ENCODE measurements around the gene CARD16.
"Not testable (repeated sequence)": the region's sequence is repeated elsewhere in the genome, so short reads cannot be mapped to it uniquely, and the experiment has no call there.

The CARD16 gene

DNA sequence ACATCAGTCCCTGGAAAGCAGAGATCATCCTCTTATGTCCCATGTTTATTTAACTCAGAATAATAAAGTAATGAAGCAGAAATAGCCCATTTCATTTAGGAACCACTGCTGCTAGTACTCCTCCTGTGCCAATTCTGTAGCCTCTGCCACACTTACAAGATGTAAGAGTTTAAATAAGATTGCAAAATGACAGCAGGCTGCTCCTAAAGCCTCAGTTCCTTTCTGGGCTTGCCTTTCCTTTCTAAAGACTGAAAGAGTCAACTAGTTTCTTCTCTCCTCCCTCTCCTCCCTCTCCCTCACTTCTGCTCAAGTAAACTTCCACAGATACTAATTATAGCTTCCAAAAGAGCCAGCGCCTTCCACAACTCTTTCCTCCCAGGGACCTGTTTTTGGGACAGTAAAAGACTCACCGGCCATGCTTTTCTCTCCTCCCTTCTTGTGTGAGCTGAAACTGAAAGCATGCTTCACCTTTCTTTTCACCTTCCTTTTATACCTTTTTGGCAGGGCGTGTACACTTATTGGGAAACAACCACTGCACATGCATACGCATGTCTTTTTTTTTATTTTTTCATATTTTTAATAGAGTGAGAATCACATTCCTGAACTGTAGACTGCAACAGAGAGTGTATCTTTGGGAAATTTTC lies 26.1 kb upstream of the CARD16 start:
- Histone ChIP-seq H3K4me3 (replicated peaks; ENCODE audit: insufficient read depth, low read length) (no peak overlapping the region), H3K27ac (replicated peaks) (no peak overlapping the region), H3K27me3 (ENCODE audit: insufficient read depth, poor library complexity, severe bottlenecking) (no peaks in the 10 kb centered on the region)
- TF ChIP-seq POLR2AphosphoS5 (IDR thresholded peaks at IDR 0.05; ENCODE audit: low read depth) (no peak), GABPA (IDR thresholded peaks at IDR 0.05; ENCODE audit: low read depth) (no peak), SPI1 (IDR thresholded peaks at IDR 0.05; ENCODE audit: borderline replicate concordance, low read depth) (no peak)
- TF ChIP-seq, protein P1, sequence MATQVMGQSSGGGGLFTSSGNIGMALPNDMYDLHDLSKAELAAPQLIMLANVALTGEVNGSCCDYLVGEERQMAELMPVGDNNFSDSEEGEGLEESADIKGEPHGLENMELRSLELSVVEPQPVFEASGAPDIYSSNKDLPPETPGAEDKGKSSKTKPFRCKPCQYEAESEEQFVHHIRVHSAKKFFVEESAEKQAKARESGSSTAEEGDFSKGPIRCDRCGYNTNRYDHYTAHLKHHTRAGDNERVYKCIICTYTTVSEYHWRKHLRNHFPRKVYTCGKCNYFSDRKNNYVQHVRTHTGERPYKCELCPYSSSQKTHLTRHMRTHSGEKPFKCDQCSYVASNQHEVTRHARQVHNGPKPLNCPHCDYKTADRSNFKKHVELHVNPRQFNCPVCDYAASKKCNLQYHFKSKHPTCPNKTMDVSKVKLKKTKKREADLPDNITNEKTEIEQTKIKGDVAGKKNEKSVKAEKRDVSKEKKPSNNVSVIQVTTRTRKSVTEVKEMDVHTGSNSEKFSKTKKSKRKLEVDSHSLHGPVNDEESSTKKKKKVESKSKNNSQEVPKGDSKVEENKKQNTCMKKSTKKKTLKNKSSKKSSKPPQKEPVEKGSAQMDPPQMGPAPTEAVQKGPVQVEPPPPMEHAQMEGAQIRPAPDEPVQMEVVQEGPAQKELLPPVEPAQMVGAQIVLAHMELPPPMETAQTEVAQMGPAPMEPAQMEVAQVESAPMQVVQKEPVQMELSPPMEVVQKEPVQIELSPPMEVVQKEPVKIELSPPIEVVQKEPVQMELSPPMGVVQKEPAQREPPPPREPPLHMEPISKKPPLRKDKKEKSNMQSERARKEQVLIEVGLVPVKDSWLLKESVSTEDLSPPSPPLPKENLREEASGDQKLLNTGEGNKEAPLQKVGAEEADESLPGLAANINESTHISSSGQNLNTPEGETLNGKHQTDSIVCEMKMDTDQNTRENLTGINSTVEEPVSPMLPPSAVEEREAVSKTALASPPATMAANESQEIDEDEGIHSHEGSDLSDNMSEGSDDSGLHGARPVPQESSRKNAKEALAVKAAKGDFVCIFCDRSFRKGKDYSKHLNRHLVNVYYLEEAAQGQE (IDR thresholded peaks at IDR 0.05; ENCODE audit: insufficient replicate concordance, low read depth), result no peak
- TF ChIP-seq, protein P2, sequence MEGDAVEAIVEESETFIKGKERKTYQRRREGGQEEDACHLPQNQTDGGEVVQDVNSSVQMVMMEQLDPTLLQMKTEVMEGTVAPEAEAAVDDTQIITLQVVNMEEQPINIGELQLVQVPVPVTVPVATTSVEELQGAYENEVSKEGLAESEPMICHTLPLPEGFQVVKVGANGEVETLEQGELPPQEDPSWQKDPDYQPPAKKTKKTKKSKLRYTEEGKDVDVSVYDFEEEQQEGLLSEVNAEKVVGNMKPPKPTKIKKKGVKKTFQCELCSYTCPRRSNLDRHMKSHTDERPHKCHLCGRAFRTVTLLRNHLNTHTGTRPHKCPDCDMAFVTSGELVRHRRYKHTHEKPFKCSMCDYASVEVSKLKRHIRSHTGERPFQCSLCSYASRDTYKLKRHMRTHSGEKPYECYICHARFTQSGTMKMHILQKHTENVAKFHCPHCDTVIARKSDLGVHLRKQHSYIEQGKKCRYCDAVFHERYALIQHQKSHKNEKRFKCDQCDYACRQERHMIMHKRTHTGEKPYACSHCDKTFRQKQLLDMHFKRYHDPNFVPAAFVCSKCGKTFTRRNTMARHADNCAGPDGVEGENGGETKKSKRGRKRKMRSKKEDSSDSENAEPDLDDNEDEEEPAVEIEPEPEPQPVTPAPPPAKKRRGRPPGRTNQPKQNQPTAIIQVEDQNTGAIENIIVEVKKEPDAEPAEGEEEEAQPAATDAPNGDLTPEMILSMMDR (IDR thresholded peaks at IDR 0.05; ENCODE audit: insufficient read depth, low read length), result no peak
- no peak for DNase-seq (ENCODE audit: low read depth in 1 of 2, low spot score in 1 of 2)

DNA sequence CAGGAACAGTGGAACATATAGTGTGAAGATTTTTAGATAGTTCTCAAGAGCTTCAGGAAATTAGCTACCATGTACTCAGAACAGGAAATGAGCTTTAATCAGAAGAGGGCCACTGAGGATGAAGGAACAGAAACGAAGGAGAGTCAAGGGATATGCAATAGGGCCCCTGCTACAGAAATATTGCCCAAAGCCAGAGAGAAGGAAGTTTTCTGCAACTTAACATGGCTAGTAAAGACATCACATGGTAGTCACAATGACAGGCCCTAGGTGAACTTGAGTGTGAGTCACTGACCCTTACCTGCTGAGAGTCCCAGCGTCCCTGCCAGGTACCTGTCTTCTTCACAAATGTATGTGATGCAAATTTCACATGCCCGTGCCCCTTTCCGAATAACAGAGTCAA lies 25.2 kb upstream of the CARD16 start:
- no peak for DNase-seq (ENCODE audit: low read depth in 1 of 2, low spot score in 1 of 2)
- Histone ChIP-seq H3K4me3 (replicated peaks; ENCODE audit: insufficient read depth, low read length) (no peak overlapping the region), H3K27ac (replicated peaks) (no peak overlapping the region), H3K27me3 (ENCODE audit: insufficient read depth, poor library complexity, severe bottlenecking) (no peaks in the 10 kb centered on the region)
- TF ChIP-seq, protein P1 (IDR thresholded peaks at IDR 0.05; ENCODE audit: insufficient replicate concordance, low read depth), result no peak
- TF ChIP-seq, protein P2 (IDR thresholded peaks at IDR 0.05; ENCODE audit: insufficient read depth, low read length), result no peak
- TF ChIP-seq GABPA (IDR thresholded peaks at IDR 0.05; ENCODE audit: low read depth), result no peak
- no peak for TF ChIP-seq SPI1 (IDR thresholded peaks at IDR 0.05; ENCODE audit: borderline replicate concordance, low read depth)
- TF ChIP-seq POLR2AphosphoS5 (IDR thresholded peaks at IDR 0.05; ENCODE audit: low read depth), result no peak

DNA sequence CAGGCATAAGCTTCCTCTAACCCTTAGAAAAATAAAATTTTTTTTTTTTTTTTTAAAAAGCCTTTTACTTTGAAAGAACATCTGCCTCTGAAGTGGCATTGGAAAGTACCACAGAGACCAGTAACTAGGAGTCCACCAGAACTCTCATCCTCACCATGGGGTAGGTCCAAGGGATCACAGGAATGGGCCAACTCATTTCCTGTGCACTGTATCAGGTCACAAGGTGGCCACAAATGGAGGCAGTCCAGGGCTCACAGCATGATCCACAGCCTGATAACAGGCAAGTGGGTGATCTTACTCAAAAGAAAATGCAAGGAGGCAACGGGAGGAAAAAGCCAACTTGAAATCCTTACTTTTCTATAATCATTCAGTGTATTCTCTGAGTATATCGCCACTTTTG lies 24.6 kb upstream of the CARD16 start:
- DNase-seq (ENCODE audit: low read depth in 1 of 2, low spot score in 1 of 2); H3K27ac ChIP-seq (replicated peaks); H3K27me3 ChIP-seq (ENCODE audit: insufficient read depth, poor library complexity, severe bottlenecking); H3K4me3 ChIP-seq (replicated peaks; ENCODE audit: insufficient read depth, low read length): not testable (repeated sequence)

DNA sequence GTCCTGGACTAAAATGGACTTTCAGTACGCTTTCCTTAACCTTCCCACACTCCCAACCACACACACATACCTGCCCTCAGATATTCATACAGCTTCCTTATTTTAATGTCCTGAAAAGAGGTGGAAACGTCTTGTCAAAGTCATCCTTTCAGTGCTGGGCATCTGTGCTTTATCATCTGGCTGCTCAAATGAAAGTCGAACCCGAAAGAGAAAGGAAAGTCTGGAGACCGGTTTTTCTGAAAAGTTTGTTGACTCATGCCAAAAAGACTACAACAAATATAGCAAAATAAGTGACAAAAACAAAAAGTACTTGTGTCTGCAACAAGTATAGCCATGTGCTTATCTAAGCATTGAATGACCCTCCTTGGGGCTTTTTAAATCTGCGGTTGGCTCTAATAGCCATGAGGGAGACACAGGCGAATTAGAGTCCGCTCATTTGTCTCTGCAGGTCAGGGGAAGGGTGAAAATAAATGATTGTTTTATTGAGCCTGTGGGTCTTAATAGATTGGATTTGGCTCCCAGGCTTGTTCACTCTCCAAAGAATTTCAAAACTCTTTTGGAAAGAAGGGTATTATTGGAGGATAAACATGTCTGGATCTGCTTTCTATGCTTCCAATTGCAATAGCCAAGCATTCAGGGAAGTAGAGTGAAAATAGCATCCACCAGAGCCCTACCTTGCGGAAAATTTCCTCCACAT lies 18.3 kb upstream of the CARD16 start:
- H3K4me3 ChIP-seq (replicated peaks; ENCODE audit: insufficient read depth, low read length); H3K27ac ChIP-seq (replicated peaks); H3K27me3 ChIP-seq (ENCODE audit: insufficient read depth, poor library complexity, severe bottlenecking); DNase-seq (ENCODE audit: low read depth in 1 of 2, low spot score in 1 of 2): not testable (repeated sequence)

DNA sequence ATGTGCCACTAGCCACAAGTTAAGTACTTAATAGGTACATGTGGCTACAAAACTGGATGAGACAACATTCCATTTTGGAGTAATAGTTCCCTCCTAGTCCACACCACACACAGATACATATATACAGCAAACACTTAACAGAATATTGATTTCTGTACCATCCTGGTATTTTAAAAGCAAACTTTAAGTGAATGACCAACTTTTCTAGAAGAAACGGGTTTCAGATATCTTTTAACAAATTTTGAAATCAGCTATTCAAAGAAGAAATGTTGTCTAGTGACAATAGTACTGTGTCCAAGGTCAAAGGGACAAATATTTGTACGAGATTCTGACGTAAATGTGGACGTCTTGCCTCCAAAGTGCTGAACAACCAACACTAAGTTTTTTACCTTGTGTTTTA lies 12.3 kb upstream of the CARD16 start:
- TF ChIP-seq GABPA (IDR thresholded peaks at IDR 0.05; ENCODE audit: low read depth), result no peak
- TF ChIP-seq, protein P2 (IDR thresholded peaks at IDR 0.05; ENCODE audit: insufficient read depth, low read length), result no peak
- no peak for TF ChIP-seq SPI1 (IDR thresholded peaks at IDR 0.05; ENCODE audit: borderline replicate concordance, low read depth)
- TF ChIP-seq POLR2AphosphoS5 (IDR thresholded peaks at IDR 0.05; ENCODE audit: low read depth), result no peak
- TF ChIP-seq, protein P1 (IDR thresholded peaks at IDR 0.05; ENCODE audit: insufficient replicate concordance, low read depth), result no peak

More for the DNA sequence above, 12.3 kb upstream of the CARD16 start:
- no peak overlapping the region for H3K27ac ChIP-seq (replicated peaks)
- no peak overlapping the region for H3K4me3 ChIP-seq (replicated peaks; ENCODE audit: insufficient read depth, low read length)
- no peak for DNase-seq (ENCODE audit: low read depth in 1 of 2, low spot score in 1 of 2)
- H3K27me3 ChIP-seq (ENCODE audit: insufficient read depth, poor library complexity, severe bottlenecking), result no peaks in the 10 kb centered on the region

Measured in HL-60 (cell line).